OCI-LY1 (cell line): ENCODE measurements around the gene SLC6A8.

Experiments
- H2AFZ ChIP-seq: fragments of 200-600 bp; sonication (generic), shearing (Covaris generic); 2 replicates; pipeline ENCODE4 v1.6.0; 2014; ENCODE audit warnings: antibody characterized with exemption, mild to moderate bottlenecking, low read length
- H3F3A ChIP-seq: fragments of 200-600 bp; sonication (generic), shearing (Covaris generic); 2 replicates; pipeline ENCODE4 v1.6.0; 2014; ENCODE audit warnings: mild to moderate bottlenecking, antibody characterized with exemption, low read length, moderate library complexity; ENCODE audit not compliant: insufficient read depth
- H3K27ac ChIP-seq: fragments of 200-600 bp; sonication (generic); 2 replicates; pipeline ENCODE4 v1.5.1; 2014; ENCODE audit warnings: low read length, mixed run types, mild to moderate bottlenecking, low read depth; ENCODE audit not compliant: poor library complexity, severe bottlenecking
- H3K27me3 ChIP-seq: fragments of 200-600 bp; sonication (generic); 2 replicates; pipeline ENCODE4 v1.6.0; 2014; ENCODE audit warnings: antibody characterized with exemption, mild to moderate bottlenecking, low read length, moderate library complexity; ENCODE audit not compliant: insufficient read depth
- H3K36me3 ChIP-seq: fragments of 200-600 bp; sonication (generic); 2 replicates; pipeline ENCODE4 v1.6.1; 2014; ENCODE audit warnings: mild to moderate bottlenecking, antibody characterized with exemption, low read length, moderate library complexity, mixed read lengths; ENCODE audit not compliant: insufficient read depth
- H3K4me1 ChIP-seq: fragments of 200-600 bp; sonication (generic); 2 replicates; pipeline ENCODE4 v1.5.1; 2014; ENCODE audit warnings: mild to moderate bottlenecking, low read length, moderate library complexity; ENCODE audit not compliant: insufficient read depth, severe bottlenecking
- H3K4me2 ChIP-seq: fragments of 200-600 bp; sonication (generic), shearing (Covaris generic); 2 replicates; pipeline ENCODE4 v1.6.1; 2014; ENCODE audit warnings: low read length
- H3K4me3 ChIP-seq: fragments of 200-600 bp; sonication (generic); 2 replicates; pipeline ENCODE4 v1.5.1; 2014; ENCODE audit warnings: low read length, low read depth, mild to moderate bottlenecking, mixed read lengths; ENCODE audit not compliant: poor library complexity, severe bottlenecking
- H3K79me2 ChIP-seq: fragments of 200-600 bp; shearing (Covaris generic); 2 replicates; pipeline ENCODE4 v1.6.1; 2016; ENCODE audit warnings: mixed run types, low read length, mixed read lengths; ENCODE audit not compliant: insufficient read depth
- H3K9ac ChIP-seq: fragments of 200-600 bp; sonication (generic), shearing (Covaris generic); 2 replicates; pipeline ENCODE4 v1.6.1; 2014; ENCODE audit warnings: mild to moderate bottlenecking, low read length, mixed read lengths
- H3K9me2 ChIP-seq: fragments of 200-600 bp; sonication (generic), shearing (Covaris generic); 2 replicates; pipeline ENCODE4 v1.6.1; 2014; ENCODE audit warnings: low read depth, mild to moderate bottlenecking, low read length, mixed read lengths
- H3K9me3 ChIP-seq: fragments of 200-600 bp; shearing (Covaris generic); 2 replicates; pipeline ENCODE4 v1.6.1; 2014; ENCODE audit warnings: low read length, mixed read lengths
- H4K20me1 ChIP-seq: fragments of 200-600 bp; sonication (generic), shearing (Covaris generic); 2 replicates; pipeline ENCODE4 v1.6.0; 2016; ENCODE audit warnings: mild to moderate bottlenecking, low read length; ENCODE audit not compliant: insufficient read depth
- CTCF ChIP-seq: fragments of 200-600 bp; sonication (generic), shearing (Covaris generic); IDR thresholded peaks from 2 replicates; pipeline ENCODE4 v1.5.1; 2017; ENCODE audit warnings: mild to moderate bottlenecking, antibody characterized with exemption, low read length, moderate library complexity, mixed read lengths
- EZH2 ChIP-seq: fragments of 200-600 bp; sonication (generic), shearing (Covaris generic); IDR thresholded peaks from 2 replicates; pipeline ENCODE4 v1.8.0; 2017; ENCODE audit warnings: borderline replicate concordance, mixed run types, mild to moderate bottlenecking, antibody characterized with exemption, low read length, moderate library complexity, mixed read lengths

SLC6A8 gene

GRCh38 chrX:153731117-153731844, 43.6 kb downstream of the SLC6A8 start:
- no peaks in the 10 kb centered on the region for H3K9me2 ChIP-seq
- no peak overlapping the region for H3K4me2 ChIP-seq
- no peak overlapping the region for H3K4me3 ChIP-seq
- no peaks in the 10 kb centered on the region; the same call in 1 of the 2 replicates for H3K36me3 ChIP-seq
- H3K27ac ChIP-seq, result no peak overlapping the region
- H3K79me2 ChIP-seq, result no peaks in the 10 kb centered on the region
- TF ChIP-seq EZH2 (no peak), CTCF (no peak)
- H3K4me1 ChIP-seq, result peaks cover 16% of the 10 kb centered on the region
- no peak overlapping the region for H3K9ac ChIP-seq
- H4K20me1 ChIP-seq, result no peaks in the 10 kb centered on the region
- H2AFZ ChIP-seq, result no peak overlapping the region
- H3F3A ChIP-seq, result no peaks in the 10 kb centered on the region
- H3K9me3 ChIP-seq, result no peaks in the 10 kb centered on the region
- H3K27me3 ChIP-seq, result no peaks in the 10 kb centered on the region

GRCh38 chrX:153731845-153732215, 44.1 kb downstream of the SLC6A8 start:
- peaks cover 10% of the 10 kb centered on the region for H3K4me1 ChIP-seq
- H3K9ac ChIP-seq, result no peak overlapping the region
- H3K36me3 ChIP-seq, result no peaks in the 10 kb centered on the region; the same call in 1 of the 2 replicates
- H3K27me3 ChIP-seq, result no peaks in the 10 kb centered on the region
- H4K20me1 ChIP-seq, result no peaks in the 10 kb centered on the region
- H3K27ac ChIP-seq, result no peak overlapping the region
- H3K4me3 ChIP-seq, result no peak overlapping the region
- no peaks in the 10 kb centered on the region for H3K9me2 ChIP-seq
- H2AFZ ChIP-seq, result no peak overlapping the region
- H3K9me3 ChIP-seq, result no peaks in the 10 kb centered on the region
- TF ChIP-seq EZH2 (no peak), CTCF (no peak)
- H3K4me2 ChIP-seq, result no peak overlapping the region
- no peaks in the 10 kb centered on the region for H3K79me2 ChIP-seq
- no peaks in the 10 kb centered on the region for H3F3A ChIP-seq

GRCh38 chrX:153732401-153732800, 44.7 kb downstream of the SLC6A8 start:
- TF ChIP-seq EZH2, result no peak
- no peak for TF ChIP-seq CTCF
- no peaks in the 10 kb centered on the region for H3K79me2 ChIP-seq
- no peaks in the 10 kb centered on the region for H4K20me1 ChIP-seq
- H3K9me2 ChIP-seq, result no peaks in the 10 kb centered on the region
- H3K4me1 ChIP-seq, result peaks cover 4% of the 10 kb centered on the region
- no peak overlapping the region for H2AFZ ChIP-seq
- no peaks in the 10 kb centered on the region for H3K9me3 ChIP-seq
- no peaks in the 10 kb centered on the region for H3F3A ChIP-seq
- no peaks in the 10 kb centered on the region for H3K27me3 ChIP-seq
- H3K9ac ChIP-seq, result no peak overlapping the region
- no peak overlapping the region for H3K4me3 ChIP-seq
- no peak overlapping the region for H3K27ac ChIP-seq
- no peak overlapping the region for H3K4me2 ChIP-seq
- H3K36me3 ChIP-seq, result no peaks in the 10 kb centered on the region; the same call in 1 of the 2 replicates
